Ishikawa (cell line): ENCODE measurements around the gene KLHL11.

Experiments used
- CEBPB ChIP-seq: IDR thresholded peaks from 2 replicates; pipeline ENCODE4 v1.6.1; 2012
- CREB1 ChIP-seq: IDR thresholded peaks from 2 replicates; pipeline ENCODE4 v1.6.1; 2012; ENCODE audit warnings: low read depth
- EGR1 ChIP-seq: IDR thresholded peaks from 2 replicates; pipeline ENCODE4 v1.6.1; 2012
- EP300 ChIP-seq: IDR thresholded peaks from 2 replicates; pipeline ENCODE4 v1.6.1; 2012; ENCODE audit warnings: borderline replicate concordance
- FOXM1 ChIP-seq: IDR thresholded peaks from 2 replicates; pipeline ENCODE4 v1.6.1; 2012; ENCODE audit warnings: low read depth, borderline replicate concordance
- NFIC ChIP-seq: IDR thresholded peaks from 2 replicates; pipeline ENCODE4 v1.6.1; 2012
- RAD21 ChIP-seq: IDR thresholded peaks from 2 replicates; pipeline ENCODE4 v1.6.1; 2012; ENCODE audit warnings: low read depth
- TAF1 ChIP-seq: IDR thresholded peaks from 2 replicates; pipeline ENCODE4 v1.6.1; 2012; ENCODE audit warnings: low read depth, mild to moderate bottlenecking
- TCF12 ChIP-seq: IDR thresholded peaks from 2 replicates; pipeline ENCODE4 v1.6.1; 2012; ENCODE audit warnings: low read depth
- TEAD4 ChIP-seq: IDR thresholded peaks from 2 replicates; pipeline ENCODE4 v1.6.1; 2012
- YY1 ChIP-seq: IDR thresholded peaks from 2 replicates; pipeline ENCODE4 v1.6.1; 2012; ENCODE audit warnings: low read depth
- ZBTB7A ChIP-seq: IDR thresholded peaks from 2 replicates; pipeline ENCODE4 v1.6.1; 2012; ENCODE audit warnings: low read depth
- TF ChIP-seq, protein P1 (sequence below): IDR thresholded peaks from 2 replicates; pipeline ENCODE4 v1.6.1; 2012
- TF ChIP-seq, protein P2 (sequence below): IDR thresholded peaks from 2 replicates; pipeline ENCODE4 v1.6.1; 2012
- TF ChIP-seq, protein P3 (sequence below): IDR thresholded peaks from 2 replicates; pipeline ENCODE4 v1.6.1; 2012; ENCODE audit warnings: low read depth, mild to moderate bottlenecking

KLHL11 gene

DNA sequence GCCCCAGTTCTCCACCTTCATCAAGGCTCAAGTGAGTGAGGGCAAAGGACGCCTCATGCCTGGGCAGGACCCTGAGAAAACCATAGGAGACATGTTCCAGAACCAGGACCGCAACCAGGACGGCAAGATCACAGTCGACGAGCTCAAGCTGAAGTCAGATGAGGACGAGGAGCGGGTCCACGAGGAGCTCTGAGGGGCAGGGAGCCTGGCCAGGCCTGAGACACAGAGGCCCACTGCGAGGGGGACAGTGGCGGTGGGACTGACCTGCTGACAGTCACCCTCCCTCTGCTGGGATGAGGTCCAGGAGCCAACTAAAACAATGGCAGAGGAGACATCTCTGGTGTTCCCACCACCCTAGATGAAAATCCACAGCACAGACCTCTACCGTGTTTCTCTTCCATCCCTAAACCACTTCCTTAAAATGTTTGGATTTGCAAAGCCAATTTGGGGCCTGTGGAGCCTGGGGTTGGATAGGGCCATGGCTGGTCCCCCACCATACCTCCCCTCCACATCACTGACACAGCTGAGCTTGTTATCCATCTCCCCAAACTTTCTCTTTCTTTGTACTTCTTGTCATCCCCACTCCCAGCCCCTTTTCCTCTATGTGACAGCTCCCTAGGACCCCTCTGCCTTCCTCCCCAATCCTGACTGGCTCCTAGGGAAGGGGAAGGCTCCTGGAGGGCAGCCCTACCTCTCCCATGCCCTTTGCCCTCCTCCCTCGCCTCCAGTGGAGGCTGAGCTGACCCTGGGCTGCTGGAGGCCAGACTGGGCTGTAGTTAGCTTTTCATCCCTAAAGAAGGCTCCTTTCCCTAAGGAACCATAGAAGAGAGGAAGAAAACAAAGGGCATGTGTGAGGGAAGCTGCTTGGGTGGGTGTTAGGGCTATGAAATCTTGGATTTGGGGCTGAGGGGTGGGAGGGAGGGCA, 42.7 kb downstream of the KLHL11 start:
- no peak for TF ChIP-seq RAD21
- TF ChIP-seq, protein P1, sequence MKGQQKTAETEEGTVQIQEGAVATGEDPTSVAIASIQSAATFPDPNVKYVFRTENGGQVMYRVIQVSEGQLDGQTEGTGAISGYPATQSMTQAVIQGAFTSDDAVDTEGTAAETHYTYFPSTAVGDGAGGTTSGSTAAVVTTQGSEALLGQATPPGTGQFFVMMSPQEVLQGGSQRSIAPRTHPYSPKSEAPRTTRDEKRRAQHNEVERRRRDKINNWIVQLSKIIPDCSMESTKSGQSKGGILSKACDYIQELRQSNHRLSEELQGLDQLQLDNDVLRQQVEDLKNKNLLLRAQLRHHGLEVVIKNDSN, result no peak
- no peak for TF ChIP-seq TCF12
- no peak for TF ChIP-seq CEBPB
- TF ChIP-seq, protein P2, sequence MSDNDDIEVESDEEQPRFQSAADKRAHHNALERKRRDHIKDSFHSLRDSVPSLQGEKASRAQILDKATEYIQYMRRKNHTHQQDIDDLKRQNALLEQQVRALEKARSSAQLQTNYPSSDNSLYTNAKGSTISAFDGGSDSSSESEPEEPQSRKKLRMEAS, result no peak
- TF ChIP-seq NFIC, result no peak
- TF ChIP-seq YY1, result no peak
- no peak for TF ChIP-seq TEAD4
- TF ChIP-seq FOXM1, result no peak
- no peak for TF ChIP-seq EGR1
- no peak for TF ChIP-seq EP300
- TF ChIP-seq, protein P3, sequence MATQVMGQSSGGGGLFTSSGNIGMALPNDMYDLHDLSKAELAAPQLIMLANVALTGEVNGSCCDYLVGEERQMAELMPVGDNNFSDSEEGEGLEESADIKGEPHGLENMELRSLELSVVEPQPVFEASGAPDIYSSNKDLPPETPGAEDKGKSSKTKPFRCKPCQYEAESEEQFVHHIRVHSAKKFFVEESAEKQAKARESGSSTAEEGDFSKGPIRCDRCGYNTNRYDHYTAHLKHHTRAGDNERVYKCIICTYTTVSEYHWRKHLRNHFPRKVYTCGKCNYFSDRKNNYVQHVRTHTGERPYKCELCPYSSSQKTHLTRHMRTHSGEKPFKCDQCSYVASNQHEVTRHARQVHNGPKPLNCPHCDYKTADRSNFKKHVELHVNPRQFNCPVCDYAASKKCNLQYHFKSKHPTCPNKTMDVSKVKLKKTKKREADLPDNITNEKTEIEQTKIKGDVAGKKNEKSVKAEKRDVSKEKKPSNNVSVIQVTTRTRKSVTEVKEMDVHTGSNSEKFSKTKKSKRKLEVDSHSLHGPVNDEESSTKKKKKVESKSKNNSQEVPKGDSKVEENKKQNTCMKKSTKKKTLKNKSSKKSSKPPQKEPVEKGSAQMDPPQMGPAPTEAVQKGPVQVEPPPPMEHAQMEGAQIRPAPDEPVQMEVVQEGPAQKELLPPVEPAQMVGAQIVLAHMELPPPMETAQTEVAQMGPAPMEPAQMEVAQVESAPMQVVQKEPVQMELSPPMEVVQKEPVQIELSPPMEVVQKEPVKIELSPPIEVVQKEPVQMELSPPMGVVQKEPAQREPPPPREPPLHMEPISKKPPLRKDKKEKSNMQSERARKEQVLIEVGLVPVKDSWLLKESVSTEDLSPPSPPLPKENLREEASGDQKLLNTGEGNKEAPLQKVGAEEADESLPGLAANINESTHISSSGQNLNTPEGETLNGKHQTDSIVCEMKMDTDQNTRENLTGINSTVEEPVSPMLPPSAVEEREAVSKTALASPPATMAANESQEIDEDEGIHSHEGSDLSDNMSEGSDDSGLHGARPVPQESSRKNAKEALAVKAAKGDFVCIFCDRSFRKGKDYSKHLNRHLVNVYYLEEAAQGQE, result no peak
- TF ChIP-seq CREB1, result no peak
- no peak for TF ChIP-seq TAF1

DNA sequence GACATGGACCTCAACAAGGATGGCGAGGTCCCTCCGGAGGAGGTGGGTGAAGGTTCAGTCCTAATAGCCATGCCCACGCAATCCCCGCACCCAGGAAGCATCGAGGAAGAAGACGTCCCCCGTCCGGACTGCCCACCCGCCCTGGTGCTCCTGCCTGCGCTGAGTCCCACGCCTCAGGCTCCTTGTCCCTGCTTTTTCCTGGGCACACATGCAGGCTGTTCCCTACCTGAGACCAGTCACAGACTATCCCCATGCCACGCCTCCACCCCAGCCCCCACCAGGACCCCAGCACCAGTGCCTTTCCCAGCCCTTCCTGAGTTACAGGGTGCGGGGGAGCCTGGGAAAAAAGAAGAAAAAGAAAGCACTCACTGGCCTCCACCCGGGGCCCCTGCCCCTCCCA, 43.4 kb downstream of the KLHL11 start:
- TF ChIP-seq, protein P1, result no peak
- TF ChIP-seq FOXM1 (no peak), RAD21 (no peak), EGR1 (no peak), TCF12 (no peak), NFIC (no peak), TAF1 (no peak), CEBPB (no peak), TEAD4 (no peak), CREB1 (no peak), YY1 (no peak), ZBTB7A (no peak)
- TF ChIP-seq, protein P2, result no peak
- TF ChIP-seq, protein P3, result no peak

DNA sequence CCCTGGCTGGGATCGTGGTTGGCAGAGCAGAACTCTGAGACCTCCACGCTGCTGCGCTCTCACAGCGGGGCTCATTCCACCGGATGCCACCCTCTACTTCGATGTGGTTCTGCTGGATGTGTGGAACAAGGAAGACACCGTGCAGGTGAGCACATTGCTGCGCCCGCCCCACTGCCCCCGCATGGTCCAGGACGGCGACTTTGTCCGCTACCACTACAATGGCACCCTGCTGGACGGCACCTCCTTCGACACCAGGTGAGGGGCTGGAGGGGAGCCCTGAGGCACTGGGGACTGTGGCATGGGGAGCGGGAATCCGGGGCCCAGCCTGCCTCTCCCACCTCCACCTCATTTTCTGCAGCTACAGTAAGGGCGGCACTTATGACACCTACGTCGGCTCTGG, 47.2 kb downstream of the KLHL11 start:
- TF ChIP-seq ZBTB7A, result no peak
- TF ChIP-seq, protein P1, result no peak
- no peak for TF ChIP-seq TAF1
- TF ChIP-seq TEAD4, result no peak
- no peak for TF ChIP-seq EGR1
- TF ChIP-seq, protein P3, result no peak
- TF ChIP-seq NFIC, result no peak
- no peak for TF ChIP-seq CEBPB
- no peak for TF ChIP-seq EP300
- TF ChIP-seq FOXM1, result no peak
- no peak for TF ChIP-seq RAD21
- TF ChIP-seq YY1, result no peak
- TF ChIP-seq, protein P2, result no peak
